Peyer's patch (tissue), 4 donors: ENCODE measurements around the gene OTUB2. TPM values are rescaled to one million over a fixed set of nuclear protein-coding genes. Genes with fewer than 3 reads are reported as not detected.
A peak's percentile ranks its signal among the peaks of the same experiment; 100 is the strongest.

Experiments used
- DNase-seq, 3 donors: peaks; one replicate each; pipeline ENCODE4 v3.0.0-alpha.2; 2017 to 2019
- H3K27ac ChIP-seq, 4 donors: fragments of 200-600 bp; sonication (generic); one replicate each; pipeline ENCODE4 v1.5.1; 2016 to 2019
- H3K27me3 ChIP-seq, 2 donors: fragments of 200-600 bp; sonication (generic); one replicate each; pipeline ENCODE4 v1.5.1; 2019
- H3K36me3 ChIP-seq, 3 donors: fragments of 200-600 bp; sonication (generic); one replicate each; pipeline ENCODE4 v1.5.1; 2016 to 2019
- H3K4me1 ChIP-seq, 4 donors: fragments of 200-600 bp; sonication (generic); one replicate each; pipeline ENCODE4 v1.5.1; 2016 to 2019
- H3K4me3 ChIP-seq, 4 donors: fragments of 200-600 bp; sonication (generic); 1 replicate in 3 of 4; 2 replicates in 1 of 4; pipeline ENCODE4 v1.5.1; 2016 to 2019; ENCODE audit warnings: mild to moderate bottlenecking in 1 of 4
- H3K9me3 ChIP-seq, 4 donors: fragments of 200-600 bp; sonication (generic); one replicate each; pipeline ENCODE4 v1.5.1; 2016 to 2019; ENCODE audit warnings: mild to moderate bottlenecking in 1 of 4
- CTCF ChIP-seq, 6 experiments: fragments of 450-650 bp in 4 of 6; fragments of 200-600 bp in 2 of 6; sonication (generic) in 1 of 6; IDR thresholded peaks; one replicate each; pipeline ENCODE4 v1.5.1; 2017 to 2019; ENCODE audit warnings: antibody characterized with exemption in 6 of 6, mild to moderate bottlenecking in 3 of 6, moderate library complexity in 1 of 6
- POLR2A ChIP-seq, 2 donors: fragments of 450-650 bp; IDR thresholded peaks; one replicate each; pipeline ENCODE4 v1.5.1; 2017; ENCODE audit warnings: antibody characterized with exemption in 2 of 2, mild to moderate bottlenecking in 2 of 2, moderate library complexity in 2 of 2
- total RNA-seq, 4 donors: library from RNA; depleted of rRNA; stranded (reverse); fragments of >200 nt; gene quantifications; one replicate each; pipeline ENCODE4 v1.1.0, GENCODE V29; 2016

Gene OTUB2
- total RNA-seq, result 1 to 10 TPM in 3 of 4 donors, not detected in 1; 3.4 to 4.9 (median 3.6) TPM

GRCh38 chr14:94026173-94026888 is at the start of gene OTUB2:
TSS of gene OTUB2 (plus strand) at chr14:94026340. CDS start at chr14:94026538, 198 bp downstream.
- H3K4me3 ChIP-seq, result peak within 1 kb of the TSS; percentile 63 to 86 (median 74)
- H3K27ac ChIP-seq, result peak within 1 kb of the TSS in 1 of 4 donors; percentile 18
- H3K9me3 ChIP-seq, result no peaks in the 10 kb centered on the region
- H3K27me3 ChIP-seq, result no peaks in the 10 kb centered on the region
- peak; percentile 91 to 99 (median 98) for DNase-seq
- H3K36me3 ChIP-seq, result no peaks in the 10 kb centered on the region
- H3K4me1 ChIP-seq, result peaks cover 0 to 11% (median 0%) of the 10 kb centered on the region in 4 donors
- TF ChIP-seq POLR2A (IDR thresholded peaks at IDR 0.05) (no peak), CTCF (IDR thresholded peaks at IDR 0.05) (no peak)

- H3K36me3 ChIP-seq, result no peaks in the 10 kb centered on the region
- DNase-seq, result peak in 1 of 3 donors; percentile 43
- H3K27ac ChIP-seq, result peak within 1 kb of the TSS; percentile 44 to 82 (median 68)
- no peaks in the 10 kb centered on the region for H3K27me3 ChIP-seq
- TF ChIP-seq CTCF (IDR thresholded peaks at IDR 0.05), result no peak
- TF ChIP-seq POLR2A (IDR thresholded peaks at IDR 0.05), result no peak
- H3K4me1 ChIP-seq, result peaks cover 0 to 11% (median 2%) of the 10 kb centered on the region in 4 donors
- H3K9me3 ChIP-seq, result peaks cover 0 to 15% (median 0%) of the 10 kb centered on the region in 4 donors
- H3K4me3 ChIP-seq, result peak within 1 kb of the TSS in 3 of 4 donors; percentile 1 to 38 (median 34)
Measured at GRCh38 chr14:93976477-93977057, 49.6 kb upstream of the OTUB2 start, which contains the start of gene ASB2. TSS of gene ASB2 (minus strand) at chr14:93976570. CDS start at chr14:93964539, 12,031 bp downstream.

GRCh38 chr14:93977171-93977570 is 49.0 kb upstream of the OTUB2 start:
- no peak for TF ChIP-seq CTCF (IDR thresholded peaks at IDR 0.05)
- no peak for TF ChIP-seq POLR2A (IDR thresholded peaks at IDR 0.05)
- H3K4me1 ChIP-seq, result peaks cover 0 to 11% (median 2%) of the 10 kb centered on the region in 4 donors
- no peaks in the 10 kb centered on the region for H3K36me3 ChIP-seq
- no peaks in the 10 kb centered on the region for H3K27me3 ChIP-seq
- peaks cover 0 to 15% (median 0%) of the 10 kb centered on the region in 4 donors for H3K9me3 ChIP-seq
- DNase-seq, result no peak
- H3K27ac ChIP-seq, result peak overlapping the region; percentile 44 to 82 (median 68)
- H3K4me3 ChIP-seq, result no peak overlapping the region

GRCh38 chr14:93977790-93978581 is 48.2 kb upstream of the OTUB2 start:
- TF ChIP-seq CTCF (IDR thresholded peaks at IDR 0.05) (peak in 1 of 6 experiments; percentile 7), POLR2A (IDR thresholded peaks at IDR 0.05) (no peak)
- H3K9me3 ChIP-seq, result peaks cover 0 to 15% (median 0%) of the 10 kb centered on the region in 4 donors
- H3K27me3 ChIP-seq, result no peaks in the 10 kb centered on the region
- H3K4me1 ChIP-seq, result peaks cover 0 to 11% (median 2%) of the 10 kb centered on the region in 4 donors
- DNase-seq, result peak in 2 of 3 donors; percentile 72 to 74
- H3K4me3 ChIP-seq, result no peak overlapping the region
- peak overlapping the region; percentile 44 to 82 (median 58) for H3K27ac ChIP-seq
- H3K36me3 ChIP-seq, result no peaks in the 10 kb centered on the region

- peaks cover 0 to 11% (median 2%) of the 10 kb centered on the region in 4 donors for H3K4me1 ChIP-seq
- TF ChIP-seq POLR2A (IDR thresholded peaks at IDR 0.05), result no peak
- TF ChIP-seq CTCF (IDR thresholded peaks at IDR 0.05), result no peak
- H3K27ac ChIP-seq, result peak overlapping the region; percentile 35 to 82 (median 46)
Measured at GRCh38 chr14:93978735-93979134, 47.4 kb upstream of the OTUB2 start.

More at GRCh38 chr14:93978735-93979134, 47.4 kb upstream of the OTUB2 start:
- no peak overlapping the region for H3K4me3 ChIP-seq
- H3K27me3 ChIP-seq, result no peaks in the 10 kb centered on the region
- DNase-seq, result no peak
- H3K36me3 ChIP-seq, result no peaks in the 10 kb centered on the region
- H3K9me3 ChIP-seq, result peaks cover 0 to 15% (median 0%) of the 10 kb centered on the region in 4 donors
